CD4-positive, alpha-beta T cell (primary cell): Measurements from ENCODE around the gene HEPN1. TPM values are rescaled to one million over a fixed set of nuclear protein-coding genes. Genes with fewer than 3 reads are reported as not detected.

Source experiments
- ATAC-seq: fragments of 200-7000 bp; cut with Tn5 transposase; one replicate; pipeline ENCODE4 v1.10.0; 2022; ENCODE audit warnings: mild to moderate bottlenecking; ENCODE audit not compliant: poor library complexity
- CTCF ChIA-PET: fragments of 350-600 bp; sonication (Branson Sonifier 250); formaldehyde crosslinking; loops from one replicate; lab custom pipeline; 2021; ENCODE audit warnings: antibody characterized with exemption, inconsistent platforms; lab: Charles Lee
- POLR2A ChIA-PET: fragments of 350-600 bp; sonication (Branson Sonifier 250); formaldehyde crosslinking; loops from one replicate; lab custom pipeline; 2021; ENCODE audit warnings: antibody characterized with exemption, inconsistent platforms; lab: Charles Lee
- DNase-seq, 14 experiments: peaks; one replicate each; pipeline ENCODE4 v3.0.0-alpha.2; 2013 to 2020; ENCODE audit warnings: mixed read lengths in 2 of 14
- H3K27ac ChIP-seq, 2 donors: one replicate each; pipeline versions ENCODE4 v1.5.1 to v1.7.0; 2013; ENCODE audit warnings: low read length in 2 of 2, low read depth in 1 of 2, mild to moderate bottlenecking in 1 of 2
- H3K27me3 ChIP-seq, 2 experiments: 1 replicate in 1 of 2; 2 replicates in 1 of 2; pipeline versions ENCODE4 v1.6.1 to v1.7.0; 2013; ENCODE audit warnings: low read length in 2 of 2, control low read depth in 1 of 2, mild to moderate bottlenecking in 1 of 2, moderate library complexity in 1 of 2; ENCODE audit not compliant: insufficient read depth in 2 of 2, control insufficient read depth in 1 of 2
- H3K36me3 ChIP-seq: one replicate; pipeline ENCODE4 v1.6.1; 2013; ENCODE audit warnings: low read length, control low read depth; ENCODE audit not compliant: insufficient read depth
- H3K4me1 ChIP-seq: one replicate; pipeline ENCODE4 v1.6.1; 2013; ENCODE audit warnings: low read length, control low read depth; ENCODE audit not compliant: insufficient read depth
- H3K4me3 ChIP-seq: one replicate; pipeline ENCODE4 v1.5.1; 2013; ENCODE audit warnings: mild to moderate bottlenecking, low read length, moderate library complexity
- H3K9me3 ChIP-seq, 2 experiments: 1 replicate in 1 of 2; 2 replicates in 1 of 2; pipeline versions ENCODE4 v1.6.1 to v1.7.0; 2013; ENCODE audit warnings: low read length in 2 of 2, mild to moderate bottlenecking in 2 of 2, control low read depth in 1 of 2, moderate library complexity in 1 of 2; ENCODE audit not compliant: control insufficient read depth in 1 of 2, insufficient read depth in 1 of 2
- H3K27ac Mint-ChIP-seq: one replicate; pipeline ENCODE4 v1.8.0; 2020; ENCODE audit warnings: mixed read lengths
- H3K27me3 Mint-ChIP-seq: one replicate; pipeline ENCODE4 v1.8.0; 2021; ENCODE audit warnings: mixed read lengths
- H3K36me3 Mint-ChIP-seq: one replicate; pipeline ENCODE4 v1.8.0; 2021; ENCODE audit warnings: low read depth, mixed read lengths
- H3K4me1 Mint-ChIP-seq: one replicate; pipeline ENCODE4 v1.8.0; 2021; ENCODE audit warnings: low read depth, mixed read lengths
- H3K4me3 Mint-ChIP-seq: one replicate; pipeline ENCODE4 v1.8.0; 2020; ENCODE audit warnings: mild to moderate bottlenecking, mixed read lengths
- H3K9me3 Mint-ChIP-seq: one replicate; pipeline ENCODE4 v1.8.0; 2020; ENCODE audit warnings: mixed read lengths
- intact Hi-C, 2 experiments: fragments of 100-400 bp; cut with DNase I in 1 of 2; cut with micrococcal nuclease in 1 of 2; formaldehyde crosslinking; loops; one replicate each; pipeline versions ENCODE4 v1.15.1 to v1.9.0; 2023 to 2025; cut with DNase I, micrococcal nuclease
- total RNA-seq, 174 experiments: library from RNA in 2 of 174; stranded (reverse) in 2 of 174; gene quantifications; one replicate each; pipeline ENCODE4 v1.2.3 and lab custom pipeline; 2021 to 2026
- TF ChIP-seq, protein P1 (sequence below): fragments of 200-600 bp; IDR thresholded peaks from one replicate; pipeline ENCODE4 v1.8.0; 2022; ENCODE audit warnings: antibody characterized with exemption, mild to moderate bottlenecking

The HEPN1 gene
- total RNA-seq, 2 experiments from 2014 or later: not detected

DNA sequence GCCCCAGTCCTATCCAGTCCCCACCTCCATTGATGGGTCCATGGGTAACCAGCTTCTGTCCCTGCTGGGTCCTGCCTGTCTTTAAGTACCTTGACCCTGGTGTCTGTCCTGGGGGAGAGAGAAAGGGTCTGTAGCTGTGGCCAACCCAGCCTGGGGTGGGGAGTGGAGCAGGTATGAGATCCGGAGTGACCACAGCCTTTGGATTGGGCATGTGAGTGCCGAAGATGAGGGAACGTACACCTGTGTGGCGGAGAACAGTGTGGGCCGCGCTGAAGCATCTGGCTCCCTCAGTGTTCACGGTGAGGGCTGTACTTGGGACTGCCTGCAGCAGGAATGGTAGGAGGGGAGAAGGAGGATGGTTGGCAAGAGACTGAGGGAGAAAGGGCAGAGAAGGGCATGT, 48.6 kb upstream of the HEPN1 start:
- H3K36me3 Mint-ChIP-seq: no peaks in the 10 kb centered on the region
- no peak overlapping the region for H3K4me3 Mint-ChIP-seq
- no peaks in the 10 kb centered on the region for H3K36me3 ChIP-seq
- ChIA-PET POLR2A (interaction anchor here (1.2 kb wide), 1 partner anchor 83 kb away, joined by 3 read pairs; no protein-coding TSS in a partner anchor), CTCF (no interaction called here)
- ATAC-seq: no peak
- TF ChIP-seq, protein P1, sequence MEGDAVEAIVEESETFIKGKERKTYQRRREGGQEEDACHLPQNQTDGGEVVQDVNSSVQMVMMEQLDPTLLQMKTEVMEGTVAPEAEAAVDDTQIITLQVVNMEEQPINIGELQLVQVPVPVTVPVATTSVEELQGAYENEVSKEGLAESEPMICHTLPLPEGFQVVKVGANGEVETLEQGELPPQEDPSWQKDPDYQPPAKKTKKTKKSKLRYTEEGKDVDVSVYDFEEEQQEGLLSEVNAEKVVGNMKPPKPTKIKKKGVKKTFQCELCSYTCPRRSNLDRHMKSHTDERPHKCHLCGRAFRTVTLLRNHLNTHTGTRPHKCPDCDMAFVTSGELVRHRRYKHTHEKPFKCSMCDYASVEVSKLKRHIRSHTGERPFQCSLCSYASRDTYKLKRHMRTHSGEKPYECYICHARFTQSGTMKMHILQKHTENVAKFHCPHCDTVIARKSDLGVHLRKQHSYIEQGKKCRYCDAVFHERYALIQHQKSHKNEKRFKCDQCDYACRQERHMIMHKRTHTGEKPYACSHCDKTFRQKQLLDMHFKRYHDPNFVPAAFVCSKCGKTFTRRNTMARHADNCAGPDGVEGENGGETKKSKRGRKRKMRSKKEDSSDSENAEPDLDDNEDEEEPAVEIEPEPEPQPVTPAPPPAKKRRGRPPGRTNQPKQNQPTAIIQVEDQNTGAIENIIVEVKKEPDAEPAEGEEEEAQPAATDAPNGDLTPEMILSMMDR: no peak
- DNase-seq: no peak
- H3K27me3 ChIP-seq: peaks cover 62 to 96% of the 10 kb centered on the region in 2 experiments
- peaks cover 39% of the 10 kb centered on the region for H3K4me1 Mint-ChIP-seq
- H3K27me3 Mint-ChIP-seq: peaks cover 94% of the 10 kb centered on the region
- intact Hi-C loops: no loop called here
- H3K9me3 Mint-ChIP-seq: no peaks in the 10 kb centered on the region
- H3K9me3 ChIP-seq: peaks cover 0 to 20% of the 10 kb centered on the region in 2 experiments
- no peak overlapping the region for H3K27ac ChIP-seq
- H3K27ac Mint-ChIP-seq: no peak overlapping the region
- peaks cover 38% of the 10 kb centered on the region for H3K4me1 ChIP-seq
- no peak overlapping the region for H3K4me3 ChIP-seq

DNA sequence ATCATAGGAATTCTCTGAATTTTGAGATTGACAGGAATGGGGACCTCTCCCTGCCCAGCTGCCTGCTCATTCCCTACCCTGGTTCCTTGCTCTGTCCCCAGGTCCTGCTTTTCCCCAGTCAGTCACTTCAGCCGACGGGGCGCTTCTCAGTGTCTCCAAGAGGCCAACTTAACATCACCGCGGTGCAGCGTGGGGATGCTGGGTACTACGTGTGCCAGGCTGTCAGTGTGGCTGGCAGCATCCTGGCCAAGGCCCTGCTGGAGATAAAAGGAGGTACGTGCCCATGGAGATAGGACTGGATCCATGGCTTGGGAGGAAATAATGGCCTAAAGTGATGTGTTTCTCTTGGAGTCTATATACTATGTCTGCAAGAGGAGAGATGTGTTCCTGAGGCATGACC, 46.8 kb upstream of the HEPN1 start:
- Mint-ChIP-seq H3K27me3 (peaks cover 79% of the 10 kb centered on the region), H3K9me3 (no peaks in the 10 kb centered on the region), H3K4me1 (peaks cover 34% of the 10 kb centered on the region), H3K36me3 (no peaks in the 10 kb centered on the region), H3K27ac (no peak overlapping the region), H3K4me3 (no peak overlapping the region)
- H3K9me3 ChIP-seq: peaks cover 0 to 6% of the 10 kb centered on the region in 2 experiments
- no peaks in the 10 kb centered on the region for H3K36me3 ChIP-seq
- TF ChIP-seq, protein P1: no peak
- DNase-seq: no peak
- H3K4me1 ChIP-seq: peaks cover 41% of the 10 kb centered on the region
- POLR2A ChIA-PET: no interaction called here
- no peak overlapping the region for H3K27ac ChIP-seq
- CTCF ChIA-PET: no interaction called here
- H3K4me3 ChIP-seq: no peak overlapping the region
- intact Hi-C loops: no loop called here
- no peak for ATAC-seq
- peaks cover 48 to 78% of the 10 kb centered on the region in 2 experiments for H3K27me3 ChIP-seq

- intact Hi-C loops: no loop called here
- Mint-ChIP-seq H3K4me3 (no peak overlapping the region), H3K27me3 (peaks cover 75% of the 10 kb centered on the region), H3K27ac (no peak overlapping the region), H3K4me1 (peaks cover 35% of the 10 kb centered on the region), H3K36me3 (no peaks in the 10 kb centered on the region), H3K9me3 (no peaks in the 10 kb centered on the region)
- H3K36me3 ChIP-seq: no peaks in the 10 kb centered on the region
- H3K4me3 ChIP-seq: no peak overlapping the region
- peaks cover 0 to 6% of the 10 kb centered on the region in 2 experiments for H3K9me3 ChIP-seq
- TF ChIP-seq, protein P1: no peak
- peaks cover 44 to 74% of the 10 kb centered on the region in 2 experiments for H3K27me3 ChIP-seq
- no peak for DNase-seq
- ATAC-seq: no peak
- H3K27ac ChIP-seq: no peak overlapping the region
- H3K4me1 ChIP-seq: peaks cover 44% of the 10 kb centered on the region
- ChIA-PET POLR2A (no interaction called here), CTCF (no interaction called here)
Observed at GRCh38 chr11:124872741-124873140, 46.3 kb upstream of the HEPN1 start.
